GM19438 (cell line): ENCODE results near the gene SULF2.

ENCODE experiments used
- ATAC-seq: cut with Tn5 transposase; IDR thresholded peaks from one replicate; pipeline ENCODE4 v1.9.1; 2021; ENCODE audit warnings: low read depth; ENCODE audit not compliant: unreplicated experiment

Gene SULF2

DNA sequence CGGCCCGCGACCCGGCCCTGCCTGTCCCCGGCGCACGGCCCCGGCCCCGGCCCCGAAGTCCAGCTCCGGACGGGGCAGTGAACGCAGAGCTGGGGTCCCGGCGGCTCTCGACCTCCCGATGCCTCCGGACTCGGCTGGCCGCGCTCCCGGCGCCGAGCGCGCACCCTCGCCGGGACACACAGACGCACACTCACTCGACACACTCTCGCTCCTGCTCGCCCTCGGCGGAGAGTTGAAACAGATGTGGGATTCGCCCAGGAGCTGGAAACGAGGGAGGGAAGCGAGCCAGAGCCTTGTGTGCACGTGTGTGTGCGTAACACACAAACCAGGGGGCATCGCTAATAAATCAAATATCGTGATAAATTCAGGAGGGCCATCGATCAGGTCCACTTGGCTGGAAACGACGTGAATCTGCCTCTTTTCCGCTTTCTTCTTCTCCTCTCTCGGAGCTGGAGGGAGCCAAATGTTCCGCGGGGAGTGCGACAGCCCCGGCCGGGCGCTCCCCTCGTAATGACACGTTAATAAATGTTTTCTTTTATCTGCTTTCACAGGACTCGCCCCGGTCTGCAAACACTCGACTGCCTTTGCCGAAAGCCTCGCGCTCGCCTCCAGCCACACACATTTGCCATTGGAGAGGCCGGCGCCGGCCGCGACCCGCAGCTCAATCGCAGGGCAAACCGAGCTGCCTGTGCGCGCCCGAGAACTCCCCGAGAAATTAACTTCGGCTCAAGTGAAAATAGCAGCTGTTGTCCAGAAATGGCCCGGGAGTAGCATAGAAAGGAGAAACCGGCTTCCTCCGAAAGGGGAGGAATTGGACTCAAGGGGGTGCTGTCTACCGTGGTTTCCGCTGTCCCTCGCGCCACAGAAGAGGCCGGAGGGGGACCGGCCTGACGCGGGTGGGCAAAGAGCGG is 828 bp upstream of the SULF2 start:
- no peak for ATAC-seq

DNA sequence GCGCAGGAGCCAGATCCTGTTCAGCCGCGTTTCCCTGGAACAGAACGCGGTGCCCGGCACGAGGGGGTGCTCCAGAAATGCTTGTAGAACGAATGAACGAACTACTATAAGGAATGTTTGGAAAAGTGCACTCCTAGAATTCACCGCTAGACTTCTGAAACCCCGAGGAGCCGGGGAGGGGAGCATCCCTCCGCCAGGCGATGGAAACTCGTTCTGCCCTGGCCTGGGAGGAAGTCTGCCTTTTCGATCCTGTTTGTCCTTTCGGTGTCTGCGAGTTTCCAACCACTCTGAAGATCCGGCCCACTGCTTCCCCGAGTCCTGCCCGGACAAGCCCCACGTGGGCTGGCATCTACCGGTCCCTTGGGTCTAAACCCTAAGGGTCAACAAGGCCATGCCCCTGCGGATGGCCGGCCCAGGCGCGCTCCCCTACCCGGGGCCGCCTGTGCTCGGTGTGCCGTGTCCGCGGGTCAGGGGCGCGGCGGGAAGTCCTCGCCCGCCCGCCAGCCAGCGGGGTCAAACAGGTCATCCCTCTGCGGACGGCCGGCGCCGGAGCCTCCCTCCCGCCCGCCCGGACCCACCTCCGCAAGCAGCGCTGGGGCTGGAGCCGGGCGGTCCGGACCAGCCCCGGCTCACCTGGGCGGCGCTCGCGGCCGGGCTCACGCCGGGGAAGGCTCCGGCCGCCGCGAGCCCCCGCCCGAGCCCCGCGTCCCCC is 526 bp downstream of the SULF2 start:
- ATAC-seq: no peak

DNA sequence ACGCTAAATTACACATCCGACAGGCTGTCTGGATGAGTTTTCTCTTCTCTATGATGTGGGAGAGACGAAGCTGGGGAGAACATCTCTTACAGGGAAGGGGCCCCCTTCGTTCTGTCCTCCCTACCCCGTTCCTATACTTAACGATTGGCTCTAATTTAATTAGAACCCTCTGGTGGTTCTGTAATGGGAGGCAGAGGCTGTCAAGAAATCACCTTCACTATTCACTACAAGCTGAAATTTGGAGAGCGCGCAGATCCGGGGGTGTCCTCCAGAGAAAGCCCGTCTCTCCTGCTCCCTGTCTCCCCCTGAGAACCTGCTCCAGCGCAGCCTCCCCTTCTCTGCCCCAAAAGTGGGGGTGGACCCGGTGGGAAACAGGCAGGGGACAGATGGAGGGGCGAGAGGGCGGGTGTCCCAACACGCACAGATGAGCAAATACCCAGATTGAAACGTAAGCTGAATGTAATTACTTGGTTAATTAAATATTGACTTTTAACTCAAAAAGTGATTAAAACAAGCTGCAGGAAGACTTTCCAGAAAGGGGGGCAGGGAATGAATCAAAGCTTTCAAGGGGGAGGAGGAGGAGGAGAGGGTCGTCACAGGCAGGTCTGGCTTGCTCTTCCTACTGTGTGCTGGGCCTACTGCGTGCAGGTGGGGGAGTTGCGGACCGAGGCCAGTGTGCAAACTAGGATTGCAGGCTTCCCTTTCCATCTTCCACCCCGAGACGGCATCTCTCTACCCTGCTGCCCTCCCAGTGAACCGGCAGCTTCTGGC is 1.3 kb downstream of the SULF2 start:
- ATAC-seq: no peak

DNA sequence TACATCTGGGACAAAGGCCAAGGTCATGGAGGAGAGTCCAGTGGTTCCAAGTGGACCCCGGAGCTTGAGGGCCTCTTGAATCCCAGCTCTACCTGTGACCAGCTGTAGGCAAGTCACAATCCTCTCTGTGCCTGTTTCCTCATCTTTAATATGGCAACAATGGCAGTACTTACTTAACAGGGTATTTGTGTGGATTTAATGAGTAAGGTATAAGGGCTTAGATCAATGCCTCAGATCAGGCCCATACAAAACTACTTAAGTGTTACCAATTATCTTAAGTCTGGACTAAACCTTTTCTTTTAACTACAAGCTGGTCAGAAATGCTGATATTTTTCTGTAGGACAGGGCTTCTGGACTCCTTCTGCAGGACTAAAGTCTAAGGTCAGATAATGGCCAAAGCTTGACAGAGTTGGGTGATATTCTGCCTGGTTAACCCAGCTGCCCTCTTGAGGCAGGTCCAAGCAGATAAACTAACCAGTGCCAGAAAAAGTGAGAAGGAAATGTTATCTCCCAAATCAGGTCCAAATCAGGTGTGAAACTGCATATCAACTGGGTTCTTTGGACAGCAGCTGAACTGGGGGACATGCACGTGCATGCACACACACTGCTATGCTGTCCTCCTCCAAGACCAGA is 2.2 kb downstream of the SULF2 start:
- no peak for ATAC-seq

DNA sequence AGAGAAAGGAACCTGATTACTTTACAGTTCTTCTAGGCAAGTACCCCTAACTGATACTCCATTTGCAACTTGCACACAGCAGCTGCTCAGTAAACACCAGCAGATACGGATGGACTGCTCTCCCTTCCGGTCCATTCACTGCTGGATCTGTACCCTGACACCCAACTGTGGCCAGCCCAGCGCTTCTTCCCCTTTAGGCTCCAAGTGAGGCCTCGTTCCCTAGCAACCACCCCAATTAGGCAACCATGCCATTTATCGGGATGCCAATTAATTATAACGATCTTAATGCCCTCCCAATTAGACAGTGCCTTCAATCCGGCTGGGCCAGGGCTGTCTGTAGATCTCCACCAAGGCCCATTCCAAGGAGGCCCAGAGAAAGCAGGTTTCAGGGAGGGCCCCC is 3.2 kb downstream of the SULF2 start:
- no peak for ATAC-seq

GRCh38 chr20:47781632-47782031 is 3.6 kb downstream of the SULF2 start:
- ATAC-seq: no peak

DNA sequence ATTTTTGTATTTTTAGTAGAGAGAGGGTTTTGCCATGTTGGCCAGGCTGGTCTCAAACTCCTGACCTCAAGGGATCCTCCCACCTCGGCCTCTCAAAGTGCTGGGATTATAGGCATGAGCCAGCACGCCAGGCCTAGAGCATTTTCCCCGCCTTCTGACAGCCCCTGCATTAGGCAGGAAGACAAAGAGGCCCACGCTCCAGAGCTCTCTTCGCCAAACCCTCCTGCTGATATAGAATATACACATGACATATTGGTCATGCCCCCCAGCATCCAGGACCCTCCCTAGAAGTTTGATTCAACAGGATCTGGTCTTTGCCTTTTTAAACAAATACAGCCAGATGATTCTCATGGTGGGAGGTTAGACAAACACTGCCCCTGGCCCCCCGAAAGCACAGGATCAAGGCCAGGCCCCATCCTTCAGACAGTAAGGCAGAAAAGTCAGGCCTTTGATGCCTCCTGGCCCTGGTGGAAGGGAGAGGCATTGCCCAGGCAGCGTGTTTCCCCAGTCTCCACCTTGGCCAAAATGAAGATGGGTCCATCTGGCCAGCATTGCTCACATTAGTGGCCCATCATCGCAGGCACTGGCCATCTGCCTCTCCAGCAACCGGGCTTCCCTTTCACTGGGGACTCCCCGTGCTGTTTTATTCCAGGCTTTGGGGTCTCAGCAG is 4.4 kb downstream of the SULF2 start:
- no peak for ATAC-seq

- ATAC-seq: no peak
Measured at GRCh38 chr20:47778398-47779354, 6.6 kb downstream of the SULF2 start.

DNA sequence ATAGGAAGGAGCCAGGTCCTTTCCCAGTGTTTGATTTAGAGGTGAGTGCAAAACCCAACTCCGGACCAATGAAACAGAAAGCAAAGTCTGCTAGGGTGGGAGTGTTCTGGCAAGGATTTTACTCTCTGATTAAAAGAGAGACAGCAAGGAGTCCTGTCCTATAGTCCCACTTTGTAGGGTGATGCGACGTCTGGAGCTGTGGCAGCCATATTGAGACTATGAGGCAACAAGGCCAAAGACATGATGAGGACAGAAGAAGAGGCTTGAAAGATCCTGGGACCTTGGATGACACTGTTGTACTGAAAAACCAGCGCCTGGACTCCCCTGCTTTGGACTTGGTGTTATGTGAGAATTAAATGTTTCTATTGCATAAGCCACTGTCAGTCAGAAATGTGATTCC is 8.1 kb downstream of the SULF2 start:
- no peak for ATAC-seq

GRCh38 chr20:47776639-47777038 is 8.6 kb downstream of the SULF2 start:
- ATAC-seq: no peak

GRCh38 chr20:47775841-47776240 is 9.4 kb downstream of the SULF2 start:
- ATAC-seq: no peak

DNA sequence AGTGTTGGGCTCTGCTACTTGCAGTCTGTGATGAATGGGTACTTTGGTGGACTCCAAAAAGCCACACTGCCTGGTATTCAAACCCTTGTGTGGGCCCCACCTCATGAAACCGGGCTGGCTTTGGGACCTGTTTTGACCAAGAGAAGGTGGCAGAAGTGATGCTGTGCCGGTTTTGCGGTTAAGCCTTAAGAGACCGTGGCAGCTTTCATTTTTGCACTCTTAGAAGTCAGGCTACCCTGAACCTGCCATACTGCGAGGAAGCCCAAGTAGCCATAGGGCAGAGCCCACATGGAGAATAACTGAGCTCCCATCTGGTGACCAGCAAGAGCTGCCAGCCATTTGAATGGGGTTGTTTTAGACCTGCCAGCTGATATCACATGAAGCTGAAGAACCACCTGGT is 10.2 kb downstream of the SULF2 start:
- no peak for ATAC-seq

GRCh38 chr20:47774131-47774777 is 11.0 kb downstream of the SULF2 start:
- ATAC-seq: no peak

- no peak for ATAC-seq
Measured at GRCh38 chr20:47773371-47773786, 11.9 kb downstream of the SULF2 start.

- ATAC-seq: no peak
Measured at GRCh38 chr20:47770935-47771334, 14.3 kb downstream of the SULF2 start.

GRCh38 chr20:47768016-47768824 is 17.1 kb downstream of the SULF2 start:
- ATAC-seq: no peak

GRCh38 chr20:47765691-47766594 is 19.3 kb downstream of the SULF2 start:
- no peak for ATAC-seq
